Stimulated activated CD8-positive, alpha-beta memory T cell treated with anti-CD3 and anti-CD28 coated beads, Interleukin-7, amount 100 ng/mL, for 24 hours (primary cell): ENCODE data around the gene CAMSAP1.
A peak's percentile ranks its signal among the peaks of the same experiment; 100 is the strongest.
"Not testable (repeated sequence)": the region's sequence is repeated elsewhere in the genome, so short reads cannot be mapped to it uniquely, and the experiment has no call there.

ENCODE experiments used
- DNase-seq: peaks from one replicate; pipeline ENCODE4 v3.0.0-alpha.2; 2020; ENCODE audit warnings: low read depth

Gene CAMSAP1

DNA sequence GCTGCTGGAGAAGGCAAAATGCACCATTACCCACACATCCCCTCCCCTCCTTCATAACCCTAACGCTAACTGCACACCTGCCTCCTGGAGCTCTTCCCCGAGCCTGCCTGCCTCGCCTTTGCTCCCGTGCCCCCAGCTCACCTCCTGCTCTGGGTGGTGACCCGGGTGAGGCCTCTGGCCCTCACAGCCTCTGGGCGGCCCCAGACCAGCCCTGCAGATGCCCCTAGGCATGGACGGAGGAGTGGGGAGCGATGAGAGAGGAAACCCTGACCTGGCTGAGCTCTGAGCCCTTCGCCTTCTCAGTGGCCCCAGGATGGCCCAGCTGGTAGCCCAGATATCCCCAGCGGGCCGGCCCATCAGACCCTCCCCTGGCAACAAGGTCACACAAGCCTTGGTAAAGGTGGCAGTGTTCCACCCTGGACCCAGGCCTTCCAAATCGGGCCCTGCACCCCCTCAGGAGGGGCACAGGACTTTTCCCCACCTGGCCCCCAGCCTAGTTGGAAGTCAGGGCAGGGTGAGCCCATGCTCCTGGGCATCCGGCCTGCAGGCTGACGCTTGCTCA is 14.5 kb upstream of the CAMSAP1 start:
- DNase-seq: no peak

DNA sequence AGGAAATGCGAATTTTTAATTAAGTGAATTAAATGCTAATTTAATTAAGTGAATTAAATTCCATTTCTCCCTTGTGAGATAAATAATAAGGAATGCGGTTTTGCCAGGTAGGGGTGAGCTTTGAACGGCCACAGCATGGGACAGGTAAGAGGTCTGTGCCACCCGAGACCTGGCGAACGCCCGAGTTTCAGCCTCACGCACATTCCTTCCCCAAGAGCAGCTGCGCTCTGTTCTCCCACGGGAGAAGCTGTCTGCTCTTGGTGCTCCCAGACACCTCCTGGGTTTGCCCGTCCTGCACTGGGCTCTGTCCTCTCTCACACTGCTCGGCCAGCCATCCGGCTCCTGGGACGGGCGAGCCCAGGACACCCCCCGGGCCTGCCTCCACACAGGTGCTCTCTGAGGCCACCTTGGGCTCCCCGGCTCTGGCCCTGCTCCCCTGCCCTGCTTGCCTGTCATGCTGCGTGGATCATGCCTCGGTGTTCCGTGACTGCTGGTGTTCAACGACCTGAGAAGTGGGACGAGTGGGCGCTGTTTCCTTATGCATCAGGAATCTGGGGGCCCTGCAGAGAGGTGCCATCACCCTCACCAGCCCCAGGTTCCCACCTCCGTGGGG is 13.7 kb upstream of the CAMSAP1 start:
- no peak for DNase-seq

DNA sequence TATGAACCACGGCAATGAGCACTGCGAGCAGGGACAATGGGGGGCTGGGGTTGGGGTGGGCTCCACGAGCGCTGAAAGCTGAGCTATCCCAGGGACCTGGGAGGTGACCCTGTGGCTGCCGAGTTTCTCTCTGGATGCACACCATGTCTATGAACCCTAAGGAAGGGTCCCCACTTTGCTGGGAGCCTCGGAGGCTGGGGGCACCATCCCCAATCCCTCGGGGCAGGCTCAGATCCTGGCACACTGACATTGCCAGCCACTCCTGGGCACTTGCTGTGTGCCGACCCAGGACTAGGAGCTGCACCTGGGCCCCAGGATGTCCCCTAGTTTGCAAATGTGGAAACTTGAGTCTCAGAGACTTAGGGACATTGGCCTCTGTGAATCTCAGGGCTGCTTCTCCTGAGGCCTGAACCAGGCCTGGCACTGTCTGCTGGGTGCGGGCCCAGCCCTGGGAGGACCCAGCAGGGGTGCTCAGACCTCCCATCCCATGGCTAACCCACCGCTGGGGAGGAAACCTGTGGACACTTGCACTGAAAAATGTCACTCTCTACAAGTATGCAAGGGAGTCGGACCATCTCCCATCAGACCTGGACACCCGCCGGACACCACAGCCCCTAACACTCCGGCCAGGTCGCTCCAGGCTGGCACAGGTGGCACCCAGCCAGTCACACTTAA is 13.0 kb upstream of the CAMSAP1 start:
- DNase-seq: no peak

DNA sequence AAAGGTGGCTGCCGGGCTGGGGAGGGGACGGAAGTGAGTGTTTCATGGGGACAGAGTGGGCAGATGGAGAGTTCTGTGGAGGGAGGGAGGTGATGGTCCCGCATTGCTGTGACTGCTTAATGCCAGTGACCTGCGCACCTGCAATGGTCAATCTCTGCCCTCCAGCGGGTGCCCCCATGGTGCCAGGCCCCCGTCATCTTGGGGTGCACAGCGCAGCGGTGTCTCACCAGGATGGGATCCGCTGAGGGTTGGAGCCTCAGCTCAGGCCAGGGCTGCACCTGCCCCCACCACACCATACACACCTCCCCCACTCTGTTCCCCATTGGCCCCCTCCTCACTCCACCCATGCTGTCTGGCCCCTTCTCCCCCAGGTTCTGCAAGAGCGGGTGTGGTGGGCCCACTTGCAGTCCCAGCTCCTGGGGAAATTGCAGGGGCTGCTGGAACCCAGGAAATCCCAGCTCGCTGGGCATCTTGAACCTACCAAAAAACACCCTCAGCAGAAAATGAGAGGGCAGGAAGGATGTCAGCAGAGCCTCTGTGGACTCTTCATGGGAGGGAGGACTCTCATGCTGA is 12.1 kb upstream of the CAMSAP1 start:
- no peak for DNase-seq

DNA sequence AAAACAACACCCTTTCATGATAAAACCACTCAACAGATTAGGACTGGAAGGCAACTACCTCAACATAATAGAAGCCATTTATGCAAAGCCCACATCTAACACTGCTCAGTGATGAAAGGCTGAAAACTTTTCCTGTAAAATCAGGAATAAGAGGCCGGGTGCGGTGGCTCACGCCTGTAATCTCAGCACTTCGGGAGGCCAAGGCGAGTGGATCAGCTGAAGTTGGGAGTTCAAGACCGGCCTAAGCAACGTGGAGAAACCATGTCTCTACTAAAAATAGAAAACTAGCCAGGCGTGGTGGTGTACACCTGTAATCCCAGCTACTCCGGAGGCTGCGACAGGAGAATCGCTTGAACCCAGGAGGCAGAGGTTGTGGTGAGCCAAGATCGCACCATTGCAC is 8.9 kb upstream of the CAMSAP1 start:
- DNase-seq: not testable (repeated sequence)

DNA sequence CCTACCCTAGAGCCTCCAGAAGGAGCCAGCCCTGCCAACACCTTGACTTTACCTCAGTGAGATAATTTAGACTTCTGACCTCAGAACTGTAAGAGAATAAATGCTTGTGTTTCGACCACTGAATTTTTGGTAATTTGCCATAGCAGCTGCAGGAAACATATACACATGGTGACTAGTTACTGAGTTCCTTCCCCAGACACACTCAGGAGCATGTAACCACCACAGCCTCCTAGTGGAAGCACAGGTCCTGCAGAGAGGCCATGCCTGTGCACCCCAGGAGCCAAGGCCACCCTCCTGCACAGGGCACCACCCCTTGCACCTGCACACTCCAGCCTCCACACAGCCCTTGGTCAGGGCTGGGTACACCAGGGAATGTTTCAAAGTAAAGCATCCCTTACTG is 7.6 kb upstream of the CAMSAP1 start:
- DNase-seq: no peak

DNA sequence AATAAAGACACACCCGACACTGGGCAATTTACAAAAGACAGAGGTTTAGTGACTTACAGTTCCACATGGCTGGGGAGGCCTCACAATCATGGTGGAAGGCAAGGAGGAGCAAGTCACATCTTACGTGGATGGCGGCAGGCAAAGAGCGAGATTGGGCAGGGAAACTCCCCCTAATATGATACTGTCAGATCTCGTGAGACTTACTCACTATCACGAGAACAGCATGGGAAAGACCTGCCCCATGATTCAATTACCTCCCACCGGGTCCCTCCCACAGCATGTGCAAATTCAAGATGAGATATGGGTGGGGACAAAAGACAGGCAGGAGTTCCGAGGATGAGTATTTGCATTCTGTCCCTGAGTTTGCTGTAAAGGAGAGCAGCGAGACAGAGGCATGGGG is 3.9 kb upstream of the CAMSAP1 start:
- DNase-seq: not testable (repeated sequence)

DNA sequence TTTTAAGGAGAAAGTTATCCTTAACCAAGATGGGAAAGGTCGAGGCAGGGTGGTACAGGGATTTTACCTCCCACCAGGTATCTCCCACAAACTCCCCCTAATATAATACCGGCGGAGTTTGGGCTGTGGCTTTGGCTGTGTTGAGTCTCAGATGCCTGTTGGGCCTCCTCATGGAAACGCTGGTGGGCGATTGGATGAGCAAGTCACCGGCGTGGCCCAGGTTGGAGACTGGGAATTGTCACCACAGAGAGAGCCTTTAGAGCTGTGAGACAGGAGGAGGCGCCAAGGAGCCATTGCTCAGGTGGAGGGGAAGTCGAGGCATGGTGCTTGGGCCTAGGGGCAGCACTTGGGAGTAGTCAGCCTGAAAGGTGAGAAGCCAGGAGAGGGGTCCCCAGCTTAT is 3.4 kb upstream of the CAMSAP1 start:
- no peak for DNase-seq

DNA sequence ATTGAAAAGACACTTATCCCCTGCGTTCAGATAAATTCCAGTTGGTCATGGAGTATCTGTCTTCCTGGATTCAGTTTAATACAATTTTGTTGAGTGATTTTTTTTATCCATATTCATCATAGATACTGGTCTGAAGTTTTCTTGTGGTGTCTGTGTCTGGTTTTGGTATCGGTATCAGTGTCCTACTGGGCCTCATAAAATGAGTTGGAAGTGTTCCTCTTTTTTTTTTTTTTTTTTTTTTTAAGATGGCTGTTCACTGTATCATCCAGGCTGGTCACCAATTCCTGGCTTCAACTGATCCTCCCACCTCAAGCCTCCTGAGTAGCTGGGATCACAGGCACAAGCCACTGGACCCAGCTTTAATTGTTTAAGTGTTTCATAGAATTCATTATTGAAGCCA is 2.9 kb upstream of the CAMSAP1 start:
- DNase-seq: no peak

DNA sequence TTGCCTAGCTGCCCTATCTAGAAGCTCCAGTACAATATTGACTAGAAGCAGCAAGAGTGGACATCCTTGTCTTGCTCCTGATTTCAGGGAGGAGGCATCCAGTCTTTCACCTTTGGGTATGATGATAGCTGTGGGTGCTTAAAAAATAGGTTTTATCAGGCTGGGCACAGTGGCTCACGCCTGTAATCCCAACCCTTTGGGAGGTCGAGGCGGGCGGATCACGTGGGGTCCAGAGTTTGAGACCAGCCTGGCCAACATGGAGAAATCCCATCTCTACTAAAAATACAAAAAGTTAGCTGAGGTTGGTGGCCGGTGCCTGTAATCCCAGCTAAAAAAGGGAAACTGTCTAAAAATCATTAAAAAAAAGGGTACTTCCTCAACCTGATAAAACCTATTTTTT is 2.0 kb upstream of the CAMSAP1 start:
- no peak for DNase-seq

DNA sequence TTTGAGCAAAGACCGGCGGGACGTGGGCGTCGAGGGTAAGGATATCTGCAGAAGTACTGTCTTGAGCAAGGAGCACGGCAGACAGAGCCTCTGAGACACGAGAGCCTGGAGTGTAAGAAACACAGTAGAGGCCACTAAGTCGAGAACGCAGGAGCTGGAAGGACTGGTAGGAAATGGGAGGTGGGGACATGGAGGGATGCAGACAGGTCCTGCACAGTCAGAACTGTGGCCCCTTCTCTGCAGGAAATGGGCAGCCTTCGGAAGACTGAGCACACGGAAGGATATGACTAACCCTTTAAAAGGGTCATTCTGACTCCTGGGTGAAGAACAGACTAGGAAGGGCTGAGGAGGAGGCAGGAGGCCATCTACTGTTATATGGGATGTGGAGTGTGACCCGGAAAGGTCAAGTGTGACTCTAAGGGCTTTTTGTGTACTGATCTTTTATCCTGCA is 1.4 kb upstream of the CAMSAP1 start:
- DNase-seq: no peak

DNA sequence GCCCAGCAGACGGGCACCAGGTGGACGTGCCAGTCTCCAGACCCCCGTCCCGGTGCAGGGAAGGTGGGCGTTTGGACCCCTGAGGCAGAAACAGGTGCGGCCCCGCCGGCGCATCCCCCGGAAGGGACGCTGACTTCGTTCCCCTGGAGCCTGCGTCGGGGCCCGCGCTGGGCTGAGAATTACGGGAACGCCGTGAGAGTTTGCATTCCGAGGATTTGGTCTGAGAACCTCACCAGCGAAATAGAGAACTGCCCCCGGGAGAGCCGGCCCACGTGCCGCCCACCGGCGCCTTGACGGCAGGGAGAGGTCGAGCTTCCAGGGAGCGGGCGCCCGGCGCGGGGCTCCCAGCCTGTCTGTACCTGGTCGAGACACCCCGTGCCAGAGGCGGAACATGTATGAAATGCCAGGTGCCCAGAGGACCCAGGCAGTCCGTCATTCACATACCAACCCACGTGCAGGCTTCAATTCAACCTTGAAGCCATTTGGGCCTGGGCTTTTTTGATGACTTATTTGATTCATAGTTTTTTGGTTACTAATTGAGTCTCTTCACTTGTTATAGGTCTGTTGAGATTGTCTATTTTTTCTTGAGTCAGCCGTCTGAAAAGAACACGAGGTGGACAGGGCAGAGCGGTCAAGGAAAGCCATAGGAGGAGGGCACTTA is 877 bp upstream of the CAMSAP1 start:
- no peak for DNase-seq

DNA sequence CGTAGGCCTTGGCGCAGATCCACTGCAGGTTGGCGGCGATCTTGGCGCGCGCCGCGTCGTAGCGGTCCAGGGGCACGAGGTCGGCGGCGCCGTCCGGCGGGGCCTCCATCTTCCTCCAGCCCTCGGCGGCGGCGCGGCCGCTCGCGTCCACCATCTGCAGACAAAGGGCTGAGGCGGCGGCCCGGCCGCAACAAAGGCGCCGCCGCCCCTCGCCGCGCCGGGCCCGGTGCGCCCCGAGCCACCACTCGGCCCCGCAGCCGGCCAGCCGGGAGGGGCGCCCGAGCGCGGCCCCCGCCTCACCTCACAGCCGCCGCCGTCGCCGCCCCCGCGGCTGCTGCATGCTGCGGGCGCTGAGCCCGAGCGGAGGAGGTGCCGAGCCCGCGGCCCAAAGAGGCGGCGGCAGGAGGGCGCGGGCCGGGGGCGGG is 328 bp downstream of the CAMSAP1 start:
- no peak for DNase-seq

DNA sequence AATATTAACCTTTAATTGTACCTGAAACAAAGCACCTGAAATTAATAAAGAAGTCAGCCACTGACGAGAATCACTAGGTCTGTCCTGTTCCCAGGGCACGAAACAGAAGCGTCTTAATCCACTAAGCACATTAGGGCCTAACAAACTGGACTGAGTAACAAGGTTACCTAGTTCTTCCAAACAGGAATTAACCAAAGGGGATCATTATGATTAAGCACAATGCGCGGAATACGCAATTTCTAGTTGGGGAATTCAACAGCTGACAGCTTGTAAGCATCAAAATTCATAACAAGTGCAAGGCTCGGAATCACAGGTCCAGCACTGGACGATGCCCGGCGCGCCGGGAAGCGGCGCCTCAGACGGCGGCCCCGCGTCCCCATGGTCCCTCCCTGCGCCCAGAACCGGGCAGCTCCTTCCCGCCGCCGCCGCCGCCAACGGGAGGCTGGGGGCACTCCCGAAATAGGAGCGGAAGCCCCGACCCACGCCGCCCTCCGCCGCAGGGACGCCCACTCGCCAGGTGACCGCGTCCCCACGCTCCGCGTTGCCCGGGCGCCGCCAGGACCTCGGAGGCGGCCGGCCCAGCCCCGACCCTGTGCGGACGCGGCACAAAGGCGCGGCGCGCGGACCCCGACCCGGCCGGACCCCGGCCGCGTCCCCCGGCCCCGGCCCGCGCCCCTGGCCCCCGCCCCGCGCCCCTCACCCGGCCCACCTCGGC is 898 bp downstream of the CAMSAP1 start:
- no peak for DNase-seq

DNA sequence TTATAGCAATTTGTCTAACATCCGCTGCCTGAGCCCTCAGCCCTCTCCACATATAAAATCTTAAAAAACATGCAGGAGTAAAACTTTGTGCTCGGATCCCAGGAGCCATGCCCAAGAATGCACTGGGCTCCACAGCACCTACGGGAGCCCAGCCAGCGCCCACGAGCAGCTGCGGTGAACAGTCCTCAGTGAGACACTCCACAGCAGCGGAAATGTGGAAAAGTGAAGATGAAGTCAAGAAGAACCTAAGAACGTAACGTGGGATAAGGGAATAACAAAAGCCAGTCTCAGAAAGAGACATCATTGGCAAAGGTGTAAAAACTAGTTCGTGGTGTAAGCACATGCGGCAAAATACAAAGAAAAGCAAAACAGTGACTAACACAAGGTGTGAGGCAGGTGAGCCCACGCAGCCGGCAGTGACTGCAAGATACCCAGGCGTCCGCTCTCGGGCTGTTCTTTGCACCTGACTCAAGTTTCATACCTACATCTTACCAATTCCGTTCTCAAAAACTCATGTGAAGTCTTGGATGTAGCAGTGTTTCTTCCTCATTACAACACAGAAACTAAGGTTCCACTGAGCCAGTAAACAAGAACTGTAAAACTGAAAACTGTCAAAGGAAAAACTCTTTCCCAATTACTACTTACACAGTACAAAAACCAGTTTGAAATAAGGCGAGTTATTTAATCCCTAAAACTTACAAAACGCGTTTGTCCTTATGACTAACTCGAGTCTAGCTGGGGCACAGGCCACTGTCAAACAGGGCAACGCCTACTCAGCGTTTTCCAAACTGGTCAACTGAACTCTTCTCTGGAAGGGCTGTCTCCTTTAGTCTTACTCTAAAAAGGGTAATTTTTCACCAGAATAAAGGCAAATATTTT is 1.7 kb downstream of the CAMSAP1 start:
- DNase-seq: peak; percentile 37

DNA sequence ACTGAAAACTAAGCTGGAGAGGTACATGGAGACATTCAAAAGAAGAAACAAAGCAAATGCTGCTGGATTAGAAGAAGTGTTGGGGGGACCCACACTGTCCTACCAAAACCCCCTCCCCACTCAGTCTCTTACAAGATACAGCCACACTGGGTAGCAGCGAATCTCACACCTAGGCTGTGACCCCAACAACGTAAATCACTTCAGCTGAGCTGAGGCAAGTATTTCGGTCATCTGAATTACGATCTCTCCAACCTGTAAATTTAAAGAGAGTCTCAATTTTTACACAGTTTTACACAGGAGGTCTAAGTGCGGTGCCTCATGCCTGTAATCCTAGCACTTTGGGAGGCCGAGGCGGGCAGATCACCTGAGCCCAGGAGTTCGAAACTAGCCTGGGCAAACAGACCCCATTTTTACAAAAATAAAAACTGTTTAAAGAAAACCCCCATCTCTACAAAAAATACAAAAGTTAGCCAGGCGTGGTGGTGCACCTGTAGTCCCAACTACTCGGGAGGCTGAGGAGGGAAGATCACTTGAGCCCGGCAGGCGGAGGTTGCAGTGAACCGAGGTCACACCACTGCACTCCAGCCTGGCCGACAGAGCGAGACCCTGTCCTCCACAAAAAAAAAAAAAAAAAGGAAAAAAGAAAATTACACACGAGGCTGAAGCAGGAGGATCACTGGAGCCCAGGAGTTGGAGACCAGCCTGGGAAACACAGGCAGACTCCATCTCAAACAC is 3.4 kb downstream of the CAMSAP1 start:
- no peak for DNase-seq

DNA sequence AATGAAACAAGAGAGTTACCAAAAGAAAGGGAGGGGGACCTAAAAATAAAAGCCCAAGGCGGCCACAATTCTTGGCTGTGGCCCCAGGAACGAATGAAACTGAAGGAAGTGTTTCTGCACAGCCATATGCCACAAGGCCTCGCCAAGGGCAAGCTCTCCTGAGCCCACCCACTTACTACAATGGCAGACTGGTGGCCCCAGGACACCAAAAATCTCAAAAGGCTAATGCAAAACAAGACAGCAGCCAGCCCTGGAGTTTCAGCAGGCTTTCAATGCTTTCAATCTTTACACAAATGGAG is 4.0 kb downstream of the CAMSAP1 start:
- no peak for DNase-seq

DNA sequence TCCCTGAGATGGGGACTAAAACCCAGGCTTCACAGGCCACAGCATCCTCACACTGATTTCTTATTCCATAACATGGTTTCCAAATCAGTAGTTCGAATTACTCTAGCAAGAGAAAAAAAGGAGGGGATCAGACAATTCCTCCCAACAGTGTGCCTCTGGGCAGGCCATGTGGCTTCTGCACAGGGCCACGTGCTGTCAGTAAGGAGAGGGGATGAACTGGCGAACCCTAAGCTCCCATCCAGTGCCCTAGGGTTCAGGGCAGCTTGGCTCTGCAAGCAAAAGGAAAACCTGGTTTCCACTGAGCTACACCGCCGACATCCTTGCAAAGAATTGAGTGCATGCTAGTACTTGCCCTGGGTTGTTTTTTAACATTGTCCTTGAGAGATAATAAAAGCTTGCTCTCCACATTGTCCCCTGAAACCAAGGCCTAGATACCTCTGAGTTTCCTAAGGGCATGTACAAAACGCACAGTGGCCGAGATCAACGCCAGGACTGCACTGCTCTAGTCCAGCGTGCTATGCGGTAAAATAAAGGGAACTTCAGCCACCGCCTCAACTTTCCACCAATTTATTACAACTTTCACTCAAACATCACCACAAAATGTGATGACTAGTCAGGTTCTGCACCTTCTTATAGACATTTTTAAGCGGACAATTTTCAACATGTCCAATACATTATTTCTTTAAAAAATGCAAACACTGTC is 4.5 kb downstream of the CAMSAP1 start:
- DNase-seq: no peak

DNA sequence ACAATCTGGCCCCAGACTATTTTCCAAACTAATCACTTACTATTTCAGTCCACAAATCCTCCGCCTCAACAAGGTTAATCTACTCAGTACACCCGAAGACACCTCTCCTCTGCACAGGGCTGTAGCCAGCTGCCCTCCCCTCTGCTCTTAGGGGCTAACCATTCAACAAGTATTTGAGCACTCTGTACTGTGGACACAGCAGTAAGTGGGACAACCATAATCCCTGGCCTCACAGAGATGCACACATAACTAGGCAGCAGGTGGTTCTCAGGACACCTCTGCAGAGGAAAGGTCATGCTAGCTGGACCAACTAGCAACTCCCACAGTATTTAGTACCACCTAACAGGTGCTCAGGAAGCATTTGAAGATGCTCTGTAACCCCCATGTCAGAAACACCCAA is 5.5 kb downstream of the CAMSAP1 start:
- DNase-seq: no peak
